Astrocyte (in vitro differentiated cells and primary cell): ENCODE results near the gene CPEB4. TPM values are rescaled to one million over a fixed set of nuclear protein-coding genes. Genes with fewer than 3 reads are reported as not detected.

Experiments
- DNase-seq: peaks from one replicate; pipeline ENCODE4 v3.0.0-alpha.2; 2010; ENCODE audit warnings: low read depth
- FAIRE-seq: peaks from 2 replicates; lab custom pipeline; 2011; peaks lifted over from hg19 to GRCh38; lab: Jason Lieb, UNC
- H2AFZ ChIP-seq: 2 replicates; pipeline ENCODE4 v1.6.0; 2012; ENCODE audit warnings: low read depth, low read length, inconsistent platforms
- H3K27ac ChIP-seq: 2 replicates; pipeline ENCODE4 v1.5.1; 2011; ENCODE audit warnings: low read depth, low read length, inconsistent platforms
- H3K27me3 ChIP-seq: 2 replicates; pipeline ENCODE4 v1.6.0; 2011; ENCODE audit warnings: low read length, inconsistent platforms; ENCODE audit not compliant: insufficient read depth
- H3K36me3 ChIP-seq: 2 replicates; pipeline ENCODE4 v1.5.1; 2011; ENCODE audit warnings: low read length, inconsistent platforms; ENCODE audit not compliant: insufficient read depth
- H3K4me1 ChIP-seq: 2 replicates; pipeline ENCODE4 v1.5.1; 2011; ENCODE audit warnings: low read length, inconsistent platforms; ENCODE audit not compliant: insufficient read depth
- H3K4me2 ChIP-seq: 2 replicates; pipeline ENCODE4 v1.6.0; 2012; ENCODE audit warnings: low read length, inconsistent platforms
- H3K4me3 ChIP-seq: 2 replicates; pipeline ENCODE4 v1.5.1; 2011; ENCODE audit warnings: low read depth, mild to moderate bottlenecking, low read length, inconsistent platforms; ENCODE audit not compliant: insufficient read depth
- H3K79me2 ChIP-seq: 2 replicates; pipeline ENCODE4 v1.6.0; 2012; ENCODE audit warnings: mild to moderate bottlenecking, low read length, inconsistent platforms; ENCODE audit not compliant: insufficient read depth
- H3K9ac ChIP-seq: 2 replicates; pipeline ENCODE4 v1.6.0; 2012; ENCODE audit warnings: mild to moderate bottlenecking, low read length, inconsistent platforms
- H3K9me3 ChIP-seq: 2 replicates; pipeline ENCODE4 v1.5.1; 2012; ENCODE audit warnings: low read depth, mild to moderate bottlenecking, low read length, inconsistent platforms; ENCODE audit not compliant: insufficient read depth
- H4K20me1 ChIP-seq: 2 replicates; pipeline ENCODE4 v1.6.0; 2012; ENCODE audit warnings: low read length, inconsistent platforms; ENCODE audit not compliant: insufficient read depth
- H3K27ac Mint-ChIP-seq: one replicate; pipeline ENCODE4 v1.8.0; 2021; ENCODE audit warnings: mild to moderate bottlenecking, mixed read lengths; ENCODE audit not compliant: unreplicated experiment
- H3K27me3 Mint-ChIP-seq: one replicate; pipeline ENCODE4 v1.8.0; 2021; ENCODE audit warnings: low read depth, mixed read lengths; ENCODE audit not compliant: unreplicated experiment
- H3K36me3 Mint-ChIP-seq: one replicate; pipeline ENCODE4 v1.8.0; 2021; ENCODE audit warnings: low read depth, mixed read lengths; ENCODE audit not compliant: unreplicated experiment
- H3K4me1 Mint-ChIP-seq: one replicate; pipeline ENCODE4 v1.8.0; 2021; ENCODE audit warnings: low read depth, mixed read lengths; ENCODE audit not compliant: unreplicated experiment
- H3K4me3 Mint-ChIP-seq: one replicate; pipeline ENCODE4 v1.8.0; 2021; ENCODE audit warnings: mild to moderate bottlenecking, moderate library complexity, mixed read lengths; ENCODE audit not compliant: unreplicated experiment
- H3K9me3 Mint-ChIP-seq: one replicate; pipeline ENCODE4 v1.8.0; 2021; ENCODE audit warnings: mild to moderate bottlenecking, mixed read lengths; ENCODE audit not compliant: unreplicated experiment
- EZH2 ChIP-seq: IDR thresholded peaks from 2 replicates; pipeline ENCODE4 v1.6.1; 2012; ENCODE audit warnings: mild to moderate bottlenecking, low read length, inconsistent platforms; ENCODE audit not compliant: insufficient read depth
- total RNA-seq: library from RNA; stranded (reverse); gene quantifications from 2 replicates; pipeline ENCODE4 v1.2.1, GENCODE V29; 2021
- TF ChIP-seq, protein P1 (sequence below): IDR thresholded peaks from 2 replicates; pipeline ENCODE4 v1.5.1; 2011; ENCODE audit warnings: low read depth, mild to moderate bottlenecking, inconsistent platforms, low read length, moderate library complexity; ENCODE audit not compliant: insufficient read depth

Gene CPEB4
- total RNA-seq, 1 donor from 2014 or later, result 37.2 TPM

DNA sequence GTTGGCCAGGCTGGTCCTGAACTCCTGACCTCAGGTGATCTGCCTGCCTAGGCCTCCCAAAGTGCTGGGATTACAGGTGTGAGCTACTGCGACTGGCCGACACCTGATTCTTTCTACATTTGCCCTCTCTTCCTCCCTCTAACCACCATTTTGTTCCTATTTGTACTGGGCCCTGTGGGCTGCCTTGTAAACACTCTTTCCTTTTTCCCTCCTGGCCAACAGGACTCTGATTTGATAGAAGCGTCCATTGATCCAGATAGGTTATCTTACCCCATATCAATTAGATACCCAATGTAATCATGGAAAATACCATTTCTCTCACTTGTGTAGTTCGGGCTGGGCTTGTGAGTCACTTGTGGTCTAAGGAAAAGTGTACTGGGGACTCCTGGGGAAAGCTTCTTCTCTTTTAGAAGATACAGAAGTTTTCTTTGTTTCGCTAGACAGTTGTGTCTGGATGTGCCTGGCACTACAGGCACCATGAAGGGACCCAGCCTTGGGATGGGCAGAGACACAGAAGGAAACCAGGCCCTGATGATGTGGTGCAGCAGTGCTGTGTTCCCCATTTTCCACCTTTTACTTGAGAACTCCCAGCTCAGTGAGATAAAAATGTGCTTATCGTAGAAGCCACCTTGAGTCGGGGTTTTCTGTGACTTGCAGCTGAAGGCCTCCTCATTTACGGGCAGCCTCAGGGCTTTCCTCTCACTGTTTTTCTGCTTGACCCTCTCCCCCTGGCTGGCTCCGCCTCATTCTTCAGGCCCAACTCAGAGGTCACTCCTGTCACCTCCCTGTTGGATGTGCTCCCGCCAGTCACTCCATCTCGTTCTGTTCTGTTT is 32.8 kb upstream of the CPEB4 start:
- Histone ChIP-seq H3K4me1 (peaks cover 5% of the 10 kb centered on the region), H3K4me2 (no peak overlapping the region), H3K9me3 (no peaks in the 10 kb centered on the region), H2AFZ (no peak overlapping the region), H3K27me3 (peaks cover 3% of the 10 kb centered on the region), H4K20me1 (no peaks in the 10 kb centered on the region), H3K27ac (peak overlapping the region; percentile 10), H3K36me3 (no peaks in the 10 kb centered on the region), H3K9ac (no peak overlapping the region), H3K79me2 (no peaks in the 10 kb centered on the region), H3K4me3 (no peak overlapping the region)
- H3K9me3 Mint-ChIP-seq, result peaks cover 2% of the 10 kb centered on the region
- no peak overlapping the region for H3K4me3 Mint-ChIP-seq
- no peak for TF ChIP-seq EZH2
- H3K27me3 Mint-ChIP-seq, result peaks cover 6% of the 10 kb centered on the region
- H3K4me1 Mint-ChIP-seq, result peaks cover 21% of the 10 kb centered on the region
- DNase-seq (no peak), FAIRE-seq (no peak)
- no peaks in the 10 kb centered on the region for H3K36me3 Mint-ChIP-seq
- no peak overlapping the region for H3K27ac Mint-ChIP-seq

GRCh38 chr5:173855995-173856656 is 32.0 kb upstream of the CPEB4 start:
- H2AFZ ChIP-seq, result no peak overlapping the region
- peak overlapping the region; percentile 62 for H3K27ac Mint-ChIP-seq
- no peaks in the 10 kb centered on the region for H3K36me3 ChIP-seq
- TF ChIP-seq, protein P1, sequence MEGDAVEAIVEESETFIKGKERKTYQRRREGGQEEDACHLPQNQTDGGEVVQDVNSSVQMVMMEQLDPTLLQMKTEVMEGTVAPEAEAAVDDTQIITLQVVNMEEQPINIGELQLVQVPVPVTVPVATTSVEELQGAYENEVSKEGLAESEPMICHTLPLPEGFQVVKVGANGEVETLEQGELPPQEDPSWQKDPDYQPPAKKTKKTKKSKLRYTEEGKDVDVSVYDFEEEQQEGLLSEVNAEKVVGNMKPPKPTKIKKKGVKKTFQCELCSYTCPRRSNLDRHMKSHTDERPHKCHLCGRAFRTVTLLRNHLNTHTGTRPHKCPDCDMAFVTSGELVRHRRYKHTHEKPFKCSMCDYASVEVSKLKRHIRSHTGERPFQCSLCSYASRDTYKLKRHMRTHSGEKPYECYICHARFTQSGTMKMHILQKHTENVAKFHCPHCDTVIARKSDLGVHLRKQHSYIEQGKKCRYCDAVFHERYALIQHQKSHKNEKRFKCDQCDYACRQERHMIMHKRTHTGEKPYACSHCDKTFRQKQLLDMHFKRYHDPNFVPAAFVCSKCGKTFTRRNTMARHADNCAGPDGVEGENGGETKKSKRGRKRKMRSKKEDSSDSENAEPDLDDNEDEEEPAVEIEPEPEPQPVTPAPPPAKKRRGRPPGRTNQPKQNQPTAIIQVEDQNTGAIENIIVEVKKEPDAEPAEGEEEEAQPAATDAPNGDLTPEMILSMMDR, result no peak
- TF ChIP-seq EZH2, result no peak
- no peaks in the 10 kb centered on the region for H3K79me2 ChIP-seq
- no peak overlapping the region for H3K4me2 ChIP-seq
- H3K9ac ChIP-seq, result no peak overlapping the region
- H3K4me3 ChIP-seq, result no peak overlapping the region
- no peak overlapping the region for H3K27ac ChIP-seq
- H3K9me3 Mint-ChIP-seq, result peaks cover 2% of the 10 kb centered on the region
- peaks cover 1% of the 10 kb centered on the region for H3K27me3 Mint-ChIP-seq
- DNase-seq, result no peak
- peaks cover 5% of the 10 kb centered on the region for H3K4me1 ChIP-seq
- no peaks in the 10 kb centered on the region for H3K27me3 ChIP-seq
- FAIRE-seq, result no peak
- peaks cover 25% of the 10 kb centered on the region for H3K4me1 Mint-ChIP-seq
- H4K20me1 ChIP-seq, result no peaks in the 10 kb centered on the region
- H3K4me3 Mint-ChIP-seq, result no peak overlapping the region
- no peaks in the 10 kb centered on the region for H3K9me3 ChIP-seq
- no peaks in the 10 kb centered on the region for H3K36me3 Mint-ChIP-seq

- no peak overlapping the region for H3K27ac ChIP-seq
- no peak overlapping the region for H3K4me3 ChIP-seq
- no peak for DNase-seq
- no peak for FAIRE-seq
- H2AFZ ChIP-seq, result no peak overlapping the region
- H3K36me3 Mint-ChIP-seq, result no peaks in the 10 kb centered on the region
- no peaks in the 10 kb centered on the region for H3K9me3 ChIP-seq
- H3K4me1 Mint-ChIP-seq, result peaks cover 25% of the 10 kb centered on the region
- H3K79me2 ChIP-seq, result no peaks in the 10 kb centered on the region
- no peak overlapping the region for H3K4me2 ChIP-seq
- H4K20me1 ChIP-seq, result no peaks in the 10 kb centered on the region
- TF ChIP-seq, protein P1, result no peak
- no peak for TF ChIP-seq EZH2
- peaks cover 5% of the 10 kb centered on the region for H3K4me1 ChIP-seq
- peaks cover 2% of the 10 kb centered on the region for H3K9me3 Mint-ChIP-seq
- no peak overlapping the region for H3K4me3 Mint-ChIP-seq
- H3K27ac Mint-ChIP-seq, result no peak overlapping the region
- peaks cover 6% of the 10 kb centered on the region for H3K27me3 Mint-ChIP-seq
- no peaks in the 10 kb centered on the region for H3K36me3 ChIP-seq
- no peaks in the 10 kb centered on the region for H3K27me3 ChIP-seq
- H3K9ac ChIP-seq, result no peak overlapping the region
Measured at GRCh38 chr5:173857234-173857633, 30.9 kb upstream of the CPEB4 start.
